GM12878 (cell line): ENCODE measurements around the gene ERMARD. TPM values are rescaled to one million over a fixed set of nuclear protein-coding genes. Genes with fewer than 3 reads are reported as not detected.

ENCODE experiments used
- ATAC-seq: fragments of 200-7000 bp; cut with Tn5 transposase; 3 replicates; pipeline ENCODE4 v1.9.1; 2020; ENCODE audit warnings: mild to moderate bottlenecking, moderate library complexity
- BruUV-seq: library from RNA; stranded (reverse); fragments of 400-500 nt; replicated peaks from 2 replicates; lab custom pipeline; 2021; lab: Mats Ljungman, UMichigan
- CTCF ChIA-PET: fragments of 300-600 bp; sonication (Branson Sonifier 250); formaldehyde crosslinking; extraction: SDS; loops from one replicate; lab custom pipeline; 2021; ENCODE audit warnings: inconsistent platforms; lab: Yijun Ruan, JAX
- POLR2A ChIA-PET: fragments of 350-600 bp; formaldehyde crosslinking; extraction: SDS; loops from one replicate; lab custom pipeline; 2021; ENCODE audit warnings: inconsistent platforms; lab: Charles Lee
- RAD21 ChIA-PET: fragments of 300-600 bp; sonication (Branson Sonifier 250); formaldehyde crosslinking; loops from one replicate; lab custom pipeline; 2023; ENCODE audit warnings: antibody characterized with exemption; ENCODE audit not compliant: unreplicated experiment; lab: Charles Lee
- SMC1A ChIA-PET: fragments of 300-600 bp; sonication (Branson Sonifier 250); formaldehyde crosslinking; loops from one replicate; lab custom pipeline; 2023; ENCODE audit not compliant: unreplicated experiment, uncharacterized antibody; lab: Charles Lee
- DNase-seq: peaks from one replicate; pipeline ENCODE4 v3.0.0-alpha.2; 2011; ENCODE audit warnings: low read depth, low spot score
- FAIRE-seq: peaks from 3 replicates; lab custom pipeline; 2011; peaks lifted over from hg19 to GRCh38; lab: Jason Lieb, UNC
- H2AFZ ChIP-seq: 2 replicates; pipeline ENCODE4 v1.6.0; 2011; ENCODE audit warnings: low read depth, low read length, control low read depth; ENCODE audit not compliant: control insufficient read depth
- H3K27ac ChIP-seq: 2 replicates; pipeline ENCODE4 v1.5.1; 2011; ENCODE audit warnings: control low read depth; ENCODE audit not compliant: control insufficient read depth, insufficient read depth
- H3K27me3 ChIP-seq, 2 experiments: replicated peaks in 1 of 2; 2 replicates each; pipeline versions ENCODE4 v1.6.0 to v1.6.1; 2011; ENCODE audit warnings: low read length in 1 of 2; ENCODE audit not compliant: control insufficient read depth in 2 of 2, insufficient read depth in 2 of 2
- H3K36me3 ChIP-seq, 2 experiments: 2 replicates each; pipeline ENCODE4 v1.5.1; 2011; ENCODE audit warnings: low read length in 1 of 2; ENCODE audit not compliant: control insufficient read depth in 2 of 2, insufficient read depth in 2 of 2
- H3K4me1 ChIP-seq: 2 replicates; pipeline ENCODE4 v1.6.1; 2011; ENCODE audit warnings: mild to moderate bottlenecking, low read length, moderate library complexity, mixed read lengths; ENCODE audit not compliant: control insufficient read depth, insufficient read depth
- H3K4me2 ChIP-seq: 2 replicates; pipeline ENCODE4 v1.6.0; 2011; ENCODE audit warnings: control low read depth; ENCODE audit not compliant: control insufficient read depth, insufficient read depth
- H3K4me3 ChIP-seq: fragments of 200-600 bp; sonication (generic); 2 replicates; pipeline ENCODE4 v1.5.1; 2016
- H3K79me2 ChIP-seq: 2 replicates; pipeline ENCODE4 v1.6.0; 2011; ENCODE audit warnings: low read length; ENCODE audit not compliant: control insufficient read depth, insufficient read depth
- H3K9ac ChIP-seq: 2 replicates; pipeline ENCODE4 v1.8.0; 2011; ENCODE audit warnings: low read length, control low read depth, mixed read lengths; ENCODE audit not compliant: control insufficient read depth, insufficient read depth
- H3K9me3 ChIP-seq: replicated peaks from 3 replicates; pipeline ENCODE4 v1.5.1; 2011; ENCODE audit warnings: mild to moderate bottlenecking, low read length; ENCODE audit not compliant: control insufficient read depth, insufficient read depth
- H4K20me1 ChIP-seq: 2 replicates; pipeline ENCODE4 v1.6.0; 2011; ENCODE audit not compliant: control insufficient read depth, insufficient read depth
- BACH1 ChIP-seq: fragments of 450-650 bp; IDR thresholded peaks from 2 replicates; pipeline ENCODE4 v1.6.1; 2017; ENCODE audit warnings: mild to moderate bottlenecking, borderline replicate concordance
- BMI1 ChIP-seq: fragments of 450-650 bp; IDR thresholded peaks from 2 replicates; pipeline ENCODE4 v1.6.1; 2016; ENCODE audit warnings: mild to moderate bottlenecking, moderate library complexity, borderline replicate concordance
- DPF2 ChIP-seq: fragments of 450-650 bp; IDR thresholded peaks from 2 replicates; pipeline ENCODE4 v1.6.1; 2017; ENCODE audit warnings: mild to moderate bottlenecking
- E2F8 ChIP-seq: fragments of 450-650 bp; IDR thresholded peaks from 2 replicates; pipeline ENCODE4 v1.6.1; 2018; ENCODE audit warnings: mild to moderate bottlenecking, low read depth, moderate library complexity; ENCODE audit not compliant: partially characterized antibody
- EED ChIP-seq: sonication (generic); IDR thresholded peaks from 2 replicates; pipeline ENCODE4 v1.6.1; 2016; ENCODE audit warnings: antibody characterized with exemption, low read depth
- FOS ChIP-seq: IDR thresholded peaks from 3 replicates; pipeline ENCODE4 v1.6.1; 2011; ENCODE audit warnings: borderline replicate concordance; ENCODE audit not compliant: insufficient read length; ENCODE audit errors: extremely low read depth
- IKZF1 ChIP-seq: fragments of 450-650 bp; conservative IDR thresholded peaks from 2 replicates; pipeline ENCODE4 v1.6.1; 2017; ENCODE audit warnings: antibody characterized with exemption, mild to moderate bottlenecking
- SREBF1 ChIP-seq: IDR thresholded peaks from 2 replicates; pipeline ENCODE4 v1.6.1; 2012; ENCODE audit warnings: mild to moderate bottlenecking, low read length
- TBL1XR1 ChIP-seq: IDR thresholded peaks from 2 replicates; pipeline ENCODE4 v1.6.1; 2012; ENCODE audit warnings: low read depth, low read length, improper control_type of control experiment
- WRNIP1 ChIP-seq: IDR thresholded peaks from 2 replicates; pipeline ENCODE4 v1.6.1; 2011; ENCODE audit warnings: low read depth, low read length, improper control_type of control experiment, borderline replicate concordance
- WGBS: methylation state at CpG from one replicate; pipeline ENCODE4 v1.1.6; 2016; ENCODE audit warnings: low lambda C conversion rate; ENCODE audit not compliant: insufficient replicate concordance, insufficient coverage; ENCODE audit errors: missing lambda C conversion rate; 5-methylcytosine and 5-hydroxymethylcytosine counted together
- in situ Hi-C: fragments of 300-500 bp; cut with MboI; formaldehyde crosslinking; loops from 9 replicates; pipeline ENCODE4 v1.14.3; 2018; ENCODE audit warnings: mixed read lengths
- intact Hi-C: fragments of 100-400 bp; cut with micrococcal nuclease; formaldehyde crosslinking; loops from one replicate; pipeline ENCODE4 v1.14.2; 2022; ENCODE audit not compliant: unreplicated experiment
- polyA plus RNA-seq, 11 experiments: library from polyadenylated mRNA; depleted of rRNA in 4 of 11; unstranded in 6 of 11; stranded (reverse) in 5 of 11; fragments of >200 nt; fragmentation: Nextera tagmentation in 4 of 11; fragmentation: Illumina TruSeq in 1 of 11; extraction: Ambion mirVana in 4 of 11; extraction: Trizol in 1 of 11; gene quantifications; 1 replicate in 1 of 11; 2 replicates in 10 of 11; pipeline versions ENCODE4 v1.2.1 to v1.2.3, GENCODE V29; 2011 to 2016; ENCODE audit warnings: inconsistent platforms in 2 of 11, missing spikeins in 2 of 11, low read depth in 1 of 11
- total RNA-seq, 4 experiments: library from RNA; depleted of rRNA in 3 of 4; stranded (reverse); fragments of >200 nt in 3 of 4; fragmentation: Illumina TruSeq in 1 of 4; extraction: Trizol in 1 of 4; gene quantifications; 2 replicates each; pipeline versions ENCODE4 v1.2.1 to v1.2.3, GENCODE V29; 2013 to 2021
- TF ChIP-seq, protein P1 (sequence below): IDR thresholded peaks from 2 replicates; pipeline ENCODE4 v1.6.1; 2012; ENCODE audit warnings: low read depth, low read length, improper control_type of control experiment
- TF ChIP-seq, protein P2 (sequence below): IDR thresholded peaks from 2 replicates; pipeline ENCODE4 v1.6.1; 2012; ENCODE audit warnings: low read depth, low read length, improper control_type of control experiment

Gene ERMARD
- total and polyA plus RNA-seq, 10 of the 15 experiments (the other 5 are each of a cell fraction or from before 2014, with no cell fraction given), result 24.4 to 63.3 (median 34.1) TPM

DNA sequence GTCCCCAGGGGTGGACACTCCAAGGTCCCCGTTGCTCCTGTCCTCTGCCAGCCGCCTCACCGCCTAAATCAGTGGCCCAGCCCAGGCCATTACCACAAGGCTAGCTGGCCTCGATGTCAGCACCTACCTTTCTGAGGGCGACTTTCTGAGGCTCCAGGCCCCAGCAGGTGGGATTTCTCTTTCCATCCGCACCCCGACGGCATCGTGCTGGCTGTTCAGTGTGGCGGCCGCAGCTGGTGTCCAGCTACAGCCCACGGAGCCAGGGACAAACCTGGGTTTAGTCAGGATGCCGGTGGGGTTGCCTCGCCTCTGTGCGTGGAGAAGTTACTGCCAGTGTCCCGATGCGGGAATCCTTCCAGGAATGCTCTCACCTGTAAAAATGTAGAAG, 60.8 kb downstream of the ERMARD start:
- H4K20me1 ChIP-seq, result no peaks in the 10 kb centered on the region
- no peaks in the 10 kb centered on the region for H3K36me3 ChIP-seq
- H3K9ac ChIP-seq, result no peak overlapping the region
- ChIA-PET CTCF (interaction anchor here (1.6 kb wide), 1 partner anchor 20 kb away, joined by 5 read pairs; no protein-coding TSS in a partner anchor), POLR2A (no interaction called here), SMC1A (no interaction called here), RAD21 (no interaction called here)
- ATAC-seq, result no peak
- intact Hi-C loops, result no loop called here
- TF ChIP-seq FOS, result no peak
- no peak for TF ChIP-seq EED
- no peaks in the 10 kb centered on the region for H3K79me2 ChIP-seq
- H3K4me1 ChIP-seq, result no peaks in the 10 kb centered on the region
- no peak overlapping the region for H3K27ac ChIP-seq
- BruUV-seq, result no TSS peak
- H3K27me3 ChIP-seq, result no peaks in the 10 kb centered on the region; a peak in 1 of 4 replicates
- no peak overlapping the region for H3K4me3 ChIP-seq
- H2AFZ ChIP-seq, result no peak overlapping the region
- in situ Hi-C loops, result no loop called here
- no peak for DNase-seq
- no peak for FAIRE-seq
- no peak overlapping the region for H3K4me2 ChIP-seq
- H3K9me3 ChIP-seq, result no peaks in the 10 kb centered on the region; the same call in 2 of the 3 replicates
- WGBS, result 73% methylated on average over 17 of the region's 17 CpGs

DNA sequence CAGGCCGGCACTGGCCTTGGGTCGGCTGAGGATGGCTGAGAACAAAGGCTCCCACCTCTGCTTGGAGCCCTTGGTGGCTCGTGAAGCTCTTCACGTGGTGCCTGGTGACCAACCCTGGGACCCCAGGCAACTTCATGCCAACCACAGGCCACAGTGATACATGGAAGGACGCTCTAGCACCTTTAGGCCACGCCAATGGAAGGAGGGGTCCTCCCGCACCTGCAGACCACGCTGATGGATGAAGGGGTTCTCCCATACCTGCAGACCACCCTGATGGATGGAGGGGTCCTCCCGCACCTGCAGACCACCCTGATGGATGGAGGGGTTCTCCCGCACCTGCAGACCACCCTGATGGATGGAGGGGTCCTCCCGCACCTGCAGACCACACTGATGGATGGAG, 62.5 kb downstream of the ERMARD start:
- no peak for TF ChIP-seq SREBF1
- no peak for TF ChIP-seq BACH1
- TF ChIP-seq, protein P1, sequence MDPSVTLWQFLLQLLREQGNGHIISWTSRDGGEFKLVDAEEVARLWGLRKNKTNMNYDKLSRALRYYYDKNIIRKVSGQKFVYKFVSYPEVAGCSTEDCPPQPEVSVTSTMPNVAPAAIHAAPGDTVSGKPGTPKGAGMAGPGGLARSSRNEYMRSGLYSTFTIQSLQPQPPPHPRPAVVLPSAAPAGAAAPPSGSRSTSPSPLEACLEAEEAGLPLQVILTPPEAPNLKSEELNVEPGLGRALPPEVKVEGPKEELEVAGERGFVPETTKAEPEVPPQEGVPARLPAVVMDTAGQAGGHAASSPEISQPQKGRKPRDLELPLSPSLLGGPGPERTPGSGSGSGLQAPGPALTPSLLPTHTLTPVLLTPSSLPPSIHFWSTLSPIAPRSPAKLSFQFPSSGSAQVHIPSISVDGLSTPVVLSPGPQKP, result no peak
- TF ChIP-seq, protein P2, sequence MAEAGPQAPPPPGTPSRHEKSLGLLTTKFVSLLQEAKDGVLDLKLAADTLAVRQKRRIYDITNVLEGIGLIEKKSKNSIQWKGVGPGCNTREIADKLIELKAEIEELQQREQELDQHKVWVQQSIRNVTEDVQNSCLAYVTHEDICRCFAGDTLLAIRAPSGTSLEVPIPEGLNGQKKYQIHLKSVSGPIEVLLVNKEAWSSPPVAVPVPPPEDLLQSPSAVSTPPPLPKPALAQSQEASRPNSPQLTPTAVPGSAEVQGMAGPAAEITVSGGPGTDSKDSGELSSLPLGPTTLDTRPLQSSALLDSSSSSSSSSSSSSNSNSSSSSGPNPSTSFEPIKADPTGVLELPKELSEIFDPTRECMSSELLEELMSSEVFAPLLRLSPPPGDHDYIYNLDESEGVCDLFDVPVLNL, result no peak
- TF ChIP-seq TBL1XR1, result no peak
- TF ChIP-seq FOS, result no peak
- TF ChIP-seq BMI1, result no peak
- no peak for TF ChIP-seq IKZF1
- no peak for TF ChIP-seq E2F8
- TF ChIP-seq DPF2, result no peak
- TF ChIP-seq WRNIP1, result no peak
- TF ChIP-seq, all 136 proteins: peak for 0
- Histone ChIP-seq H3K27ac (no peak overlapping the region), H3K4me2 (no peak overlapping the region), H3K9ac (no peak overlapping the region), H3K9me3 (no peaks in the 10 kb centered on the region; the same call in 2 of the 3 replicates), H2AFZ (no peak overlapping the region), H3K4me1 (no peaks in the 10 kb centered on the region), H3K27me3 (no peaks in the 10 kb centered on the region; a peak in 1 of 4 replicates), H3K36me3 (no peaks in the 10 kb centered on the region), H3K79me2 (no peaks in the 10 kb centered on the region), H4K20me1 (no peaks in the 10 kb centered on the region), H3K4me3 (no peak overlapping the region)
- POLR2A ChIA-PET, result no interaction called here
- CTCF ChIA-PET, result no interaction called here
- FAIRE-seq (no peak), ATAC-seq (no peak), DNase-seq (no peak)
- 60% methylated on average over 11 of the region's 11 CpGs for WGBS
- SMC1A ChIA-PET, result no interaction called here
- BruUV-seq, result no TSS peak
- in situ Hi-C loops (no loop called here), intact Hi-C loops (no loop called here)
- RAD21 ChIA-PET, result no interaction called here
